ENCODE results near the gene NLGN1. TPM values are rescaled to one million over a fixed set of nuclear protein-coding genes. Genes with fewer than 3 reads are reported as not detected.
"Not testable (repeated sequence)": the region's sequence is repeated elsewhere in the genome, so short reads cannot be mapped to it uniquely, and the experiment has no call there.

NLGN1 gene
- total RNA-seq, 1 donor = 0.10 TPM

GRCh38 chr3:174186377-174186989 is 788.9 kb downstream of the NLGN1 start:
- H3K4me3 ChIP-seq (ENCODE audit: low read length) = no peak overlapping the region
- no peaks in the 10 kb centered on the region for H3K4me1 ChIP-seq (ENCODE audit: insufficient read depth, low read length)
- H3K27me3 ChIP-seq (ENCODE audit: insufficient read depth, low read length) = no peaks in the 10 kb centered on the region
- H3K9me3 ChIP-seq (ENCODE audit: low read depth, low read length) = no peaks in the 10 kb centered on the region

- H3K4me1 ChIP-seq (ENCODE audit: insufficient read depth, low read length) = no peaks in the 10 kb centered on the region
- H3K9me3 ChIP-seq (ENCODE audit: low read depth, low read length) = no peaks in the 10 kb centered on the region
- no peak overlapping the region for H3K4me3 ChIP-seq (ENCODE audit: low read length)
- no peaks in the 10 kb centered on the region for H3K27me3 ChIP-seq (ENCODE audit: insufficient read depth, low read length)
These were observed 793.8 kb downstream of the NLGN1 start for GRCh38 chr3:174191380-174191779.

GRCh38 chr3:174191895-174192294 is 794.4 kb downstream of the NLGN1 start:
- Histone ChIP-seq H3K4me1 (ENCODE audit: insufficient read depth, low read length) (no peaks in the 10 kb centered on the region), H3K9me3 (ENCODE audit: low read depth, low read length) (no peaks in the 10 kb centered on the region), H3K27me3 (ENCODE audit: insufficient read depth, low read length) (no peaks in the 10 kb centered on the region), H3K4me3 (ENCODE audit: low read length) (no peak overlapping the region)

- Histone ChIP-seq H3K4me1 (ENCODE audit: insufficient read depth, low read length) (no peaks in the 10 kb centered on the region), H3K4me3 (ENCODE audit: low read length) (no peak overlapping the region), H3K9me3 (ENCODE audit: low read depth, low read length) (no peaks in the 10 kb centered on the region), H3K27me3 (ENCODE audit: insufficient read depth, low read length) (no peaks in the 10 kb centered on the region)
These were observed 794.9 kb downstream of the NLGN1 start for GRCh38 chr3:174192471-174192870.

GRCh38 chr3:174193604-174194003 is 796.1 kb downstream of the NLGN1 start:
- no peaks in the 10 kb centered on the region for H3K27me3 ChIP-seq (ENCODE audit: insufficient read depth, low read length)
- no peak overlapping the region for H3K4me3 ChIP-seq (ENCODE audit: low read length)
- no peaks in the 10 kb centered on the region for H3K4me1 ChIP-seq (ENCODE audit: insufficient read depth, low read length)
- no peaks in the 10 kb centered on the region for H3K9me3 ChIP-seq (ENCODE audit: low read depth, low read length)

GRCh38 chr3:174197416-174197815 is 799.9 kb downstream of the NLGN1 start:
- Histone ChIP-seq H3K27me3 (ENCODE audit: insufficient read depth, low read length) (no peaks in the 10 kb centered on the region), H3K4me3 (ENCODE audit: low read length) (no peak overlapping the region), H3K4me1 (ENCODE audit: insufficient read depth, low read length) (no peaks in the 10 kb centered on the region), H3K9me3 (ENCODE audit: low read depth, low read length) (no peaks in the 10 kb centered on the region)

GRCh38 chr3:174198199-174198598 is 800.7 kb downstream of the NLGN1 start:
- no peak overlapping the region for H3K4me3 ChIP-seq (ENCODE audit: low read length)
- no peaks in the 10 kb centered on the region for H3K27me3 ChIP-seq (ENCODE audit: insufficient read depth, low read length)
- H3K4me1 ChIP-seq (ENCODE audit: insufficient read depth, low read length) = no peaks in the 10 kb centered on the region
- no peaks in the 10 kb centered on the region for H3K9me3 ChIP-seq (ENCODE audit: low read depth, low read length)

- H3K4me3 ChIP-seq (ENCODE audit: low read length) = no peak overlapping the region
- H3K27me3 ChIP-seq (ENCODE audit: insufficient read depth, low read length) = no peaks in the 10 kb centered on the region
- H3K9me3 ChIP-seq (ENCODE audit: low read depth, low read length) = no peaks in the 10 kb centered on the region
- no peaks in the 10 kb centered on the region for H3K4me1 ChIP-seq (ENCODE audit: insufficient read depth, low read length)
These were observed 802.2 kb downstream of the NLGN1 start for GRCh38 chr3:174199696-174200095.

- Histone ChIP-seq H3K4me3 (ENCODE audit: low read length) (no peak overlapping the region), H3K4me1 (ENCODE audit: insufficient read depth, low read length) (no peaks in the 10 kb centered on the region), H3K9me3 (ENCODE audit: low read depth, low read length) (no peaks in the 10 kb centered on the region), H3K27me3 (ENCODE audit: insufficient read depth, low read length) (no peaks in the 10 kb centered on the region)
These were observed 804.6 kb downstream of the NLGN1 start for GRCh38 chr3:174202116-174202515.

GRCh38 chr3:174202561-174202960 is 805.0 kb downstream of the NLGN1 start:
- no peaks in the 10 kb centered on the region for H3K9me3 ChIP-seq (ENCODE audit: low read depth, low read length)
- no peaks in the 10 kb centered on the region for H3K27me3 ChIP-seq (ENCODE audit: insufficient read depth, low read length)
- no peak overlapping the region for H3K4me3 ChIP-seq (ENCODE audit: low read length)
- H3K4me1 ChIP-seq (ENCODE audit: insufficient read depth, low read length) = no peaks in the 10 kb centered on the region

- no peak overlapping the region for H3K4me3 ChIP-seq (ENCODE audit: low read length)
- no peaks in the 10 kb centered on the region for H3K4me1 ChIP-seq (ENCODE audit: insufficient read depth, low read length)
- no peaks in the 10 kb centered on the region for H3K9me3 ChIP-seq (ENCODE audit: low read depth, low read length)
- no peaks in the 10 kb centered on the region for H3K27me3 ChIP-seq (ENCODE audit: insufficient read depth, low read length)
These were observed 807.2 kb downstream of the NLGN1 start for GRCh38 chr3:174204765-174205164.

GRCh38 chr3:174206607-174207192 is 809.2 kb downstream of the NLGN1 start:
- no peaks in the 10 kb centered on the region for H3K27me3 ChIP-seq (ENCODE audit: insufficient read depth, low read length)
- H3K9me3 ChIP-seq (ENCODE audit: low read depth, low read length) = no peaks in the 10 kb centered on the region
- H3K4me1 ChIP-seq (ENCODE audit: insufficient read depth, low read length) = no peaks in the 10 kb centered on the region
- H3K4me3 ChIP-seq (ENCODE audit: low read length) = no peak overlapping the region

GRCh38 chr3:174208161-174208560 is 810.6 kb downstream of the NLGN1 start:
- no peak overlapping the region for H3K4me3 ChIP-seq (ENCODE audit: low read length)

GRCh38 chr3:174211896-174212295 is 814.4 kb downstream of the NLGN1 start:
- H3K4me3 ChIP-seq (ENCODE audit: low read length); H3K4me1 ChIP-seq (ENCODE audit: insufficient read depth, low read length); H3K27me3 ChIP-seq (ENCODE audit: insufficient read depth, low read length); H3K9me3 ChIP-seq (ENCODE audit: low read depth, low read length): not testable (repeated sequence)

More at GRCh38 chr3:174208161-174208560, 810.6 kb downstream of the NLGN1 start:
- H3K9me3 ChIP-seq (ENCODE audit: low read depth, low read length) = no peaks in the 10 kb centered on the region
- H3K27me3 ChIP-seq (ENCODE audit: insufficient read depth, low read length) = no peaks in the 10 kb centered on the region
- no peaks in the 10 kb centered on the region for H3K4me1 ChIP-seq (ENCODE audit: insufficient read depth, low read length)

- no peaks in the 10 kb centered on the region for H3K27me3 ChIP-seq (ENCODE audit: insufficient read depth, low read length)
- no peaks in the 10 kb centered on the region for H3K4me1 ChIP-seq (ENCODE audit: insufficient read depth, low read length)
- H3K4me3 ChIP-seq (ENCODE audit: low read length) = no peak overlapping the region
- H3K9me3 ChIP-seq (ENCODE audit: low read depth, low read length) = no peaks in the 10 kb centered on the region
These were observed 817.9 kb downstream of the NLGN1 start for GRCh38 chr3:174215456-174215855.

- H3K4me1 ChIP-seq (ENCODE audit: insufficient read depth, low read length) = no peaks in the 10 kb centered on the region
- no peaks in the 10 kb centered on the region for H3K27me3 ChIP-seq (ENCODE audit: insufficient read depth, low read length)
- no peaks in the 10 kb centered on the region for H3K9me3 ChIP-seq (ENCODE audit: low read depth, low read length)
These were observed 818.5 kb downstream of the NLGN1 start for GRCh38 chr3:174216019-174216418.

More at GRCh38 chr3:174216019-174216418, 818.5 kb downstream of the NLGN1 start:
- H3K4me3 ChIP-seq (ENCODE audit: low read length) = no peak overlapping the region
